RWPE1 (cell line): ENCODE results near the gene KCTD16.

ENCODE experiments used
- CTCF ChIA-PET: fragments of 350-600 bp; sonication (Branson Sonifier 250); formaldehyde crosslinking; extraction: SDS; loops from one replicate; lab custom pipeline; 2021; lab: Yijun Ruan, JAX
- POLR2A ChIA-PET: fragments of 400-600 bp; formaldehyde crosslinking; extraction: SDS; loops from one replicate; lab custom pipeline; 2020; ENCODE audit warnings: antibody characterized with exemption; ENCODE audit not compliant: low non-redundant PET; lab: Yijun Ruan, JAX
- DNase-seq: peaks from one replicate; pipeline ENCODE4 v3.0.0; 2012; ENCODE audit warnings: low spot score
- H3K27ac ChIP-seq: fragments of 450-650 bp; 2 replicates; pipeline ENCODE4 v1.5.1; 2017
- TF ChIP-seq, protein P1 (sequence below): fragments of 450-650 bp; conservative IDR thresholded peaks from 2 replicates; pipeline ENCODE4 v1.5.1; 2017; ENCODE audit warnings: low read depth, mild to moderate bottlenecking

Gene KCTD16

DNA sequence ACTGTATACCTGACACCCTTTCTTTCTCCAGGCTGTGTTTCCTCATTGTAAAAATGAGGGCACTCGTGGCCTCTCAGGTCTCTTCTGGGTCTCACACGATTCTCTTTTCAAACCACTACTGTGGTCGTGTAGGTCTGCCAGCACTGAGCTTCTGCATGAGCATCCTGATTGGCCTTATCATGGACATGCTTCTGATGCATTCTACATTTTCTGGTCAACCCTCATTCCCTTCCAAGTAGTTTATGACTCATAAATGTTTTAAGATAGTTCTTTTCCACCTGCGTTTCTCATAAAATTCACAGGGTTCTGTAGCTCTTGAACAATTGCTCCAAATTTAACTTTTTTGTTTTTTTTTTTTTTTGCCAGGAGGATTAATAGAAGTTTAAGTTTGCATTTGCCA, 294.8 kb downstream of the KCTD16 start:
- no peak overlapping the region for H3K27ac ChIP-seq
- POLR2A ChIA-PET: no interaction called here
- DNase-seq: no peak
- CTCF ChIA-PET: interaction anchor here (0.6 kb wide), 2 partner anchors 32 to 261 kb away, joined by 3 read pairs; no protein-coding TSS in a partner anchor
- TF ChIP-seq, protein P1, sequence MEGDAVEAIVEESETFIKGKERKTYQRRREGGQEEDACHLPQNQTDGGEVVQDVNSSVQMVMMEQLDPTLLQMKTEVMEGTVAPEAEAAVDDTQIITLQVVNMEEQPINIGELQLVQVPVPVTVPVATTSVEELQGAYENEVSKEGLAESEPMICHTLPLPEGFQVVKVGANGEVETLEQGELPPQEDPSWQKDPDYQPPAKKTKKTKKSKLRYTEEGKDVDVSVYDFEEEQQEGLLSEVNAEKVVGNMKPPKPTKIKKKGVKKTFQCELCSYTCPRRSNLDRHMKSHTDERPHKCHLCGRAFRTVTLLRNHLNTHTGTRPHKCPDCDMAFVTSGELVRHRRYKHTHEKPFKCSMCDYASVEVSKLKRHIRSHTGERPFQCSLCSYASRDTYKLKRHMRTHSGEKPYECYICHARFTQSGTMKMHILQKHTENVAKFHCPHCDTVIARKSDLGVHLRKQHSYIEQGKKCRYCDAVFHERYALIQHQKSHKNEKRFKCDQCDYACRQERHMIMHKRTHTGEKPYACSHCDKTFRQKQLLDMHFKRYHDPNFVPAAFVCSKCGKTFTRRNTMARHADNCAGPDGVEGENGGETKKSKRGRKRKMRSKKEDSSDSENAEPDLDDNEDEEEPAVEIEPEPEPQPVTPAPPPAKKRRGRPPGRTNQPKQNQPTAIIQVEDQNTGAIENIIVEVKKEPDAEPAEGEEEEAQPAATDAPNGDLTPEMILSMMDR: no peak

DNA sequence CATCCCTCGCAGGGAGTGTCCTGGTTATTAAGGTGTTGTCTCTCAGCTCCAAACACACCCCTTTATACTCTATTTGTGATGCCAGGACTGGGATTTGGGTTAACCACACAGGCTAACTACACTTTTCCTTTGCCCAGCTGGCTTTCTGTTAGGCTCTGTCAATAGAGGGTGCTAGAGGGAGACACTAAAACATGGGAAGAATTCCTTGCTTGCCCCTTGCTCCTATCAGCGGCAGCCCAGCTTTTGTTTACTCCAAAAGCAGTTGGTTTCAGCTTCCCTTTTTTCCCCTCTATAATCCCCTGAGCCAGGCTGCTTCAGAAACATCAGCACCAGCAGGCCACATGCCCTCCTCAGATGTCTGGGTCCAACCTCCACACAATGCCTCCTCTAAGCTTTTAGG, 297.1 kb downstream of the KCTD16 start:
- CTCF ChIA-PET: interaction anchor here (0.5 to 1.2 kb wide), 10 partner anchors 11 to 337 kb away, joined by 3 to 4 read pairs (median 4); no protein-coding TSS in a partner anchor
- POLR2A ChIA-PET: no interaction called here
- peak; percentile 23 for DNase-seq
- no peak overlapping the region for H3K27ac ChIP-seq
- TF ChIP-seq, protein P1: peak; percentile 26

DNA sequence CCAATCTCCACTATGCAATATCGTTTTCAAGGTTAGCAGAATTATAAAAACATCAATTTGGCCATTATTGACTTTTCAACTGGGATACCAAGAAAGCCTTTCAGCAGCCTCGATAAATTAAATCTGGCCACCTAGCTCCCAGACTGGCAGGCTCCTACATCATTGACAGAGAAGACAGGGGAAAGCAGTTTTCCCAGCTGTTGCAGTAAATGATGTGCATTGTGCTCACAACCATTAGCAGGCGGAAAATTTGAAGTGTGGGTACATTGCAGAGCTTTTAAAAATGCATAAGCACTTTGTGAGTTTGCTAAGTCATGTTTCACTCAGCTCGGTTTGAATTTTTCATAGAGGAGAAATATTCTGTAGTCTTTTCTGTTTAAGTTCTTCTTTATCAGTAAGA, 297.9 kb downstream of the KCTD16 start:
- H3K27ac ChIP-seq: no peak overlapping the region
- TF ChIP-seq, protein P1: no peak
- ChIA-PET POLR2A (no interaction called here), CTCF (interaction anchor here (0.5 to 1.2 kb wide), 3 partner anchors 15 to 340 kb away, joined by 3 to 4 read pairs (median 3); no protein-coding TSS in a partner anchor)
- DNase-seq: no peak

DNA sequence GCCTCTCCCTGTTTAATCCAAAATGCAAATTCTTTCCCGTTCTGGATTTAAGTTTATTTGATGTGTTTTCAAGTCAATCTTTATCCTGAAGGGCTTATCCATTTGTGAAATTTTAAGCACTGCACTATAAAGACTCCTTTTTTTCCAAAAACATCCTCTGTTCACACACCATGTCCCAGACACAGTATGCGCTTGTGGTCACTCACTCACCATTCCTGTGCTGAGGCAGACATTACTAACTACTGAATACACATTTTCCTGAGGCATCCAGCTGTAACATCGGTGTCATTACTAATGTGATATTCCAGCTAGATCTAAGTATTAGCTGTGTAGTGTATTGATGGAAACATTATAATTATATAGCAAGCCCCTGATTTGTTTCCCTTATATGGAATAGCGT, 298.4 kb downstream of the KCTD16 start:
- CTCF ChIA-PET: interaction anchor here (0.5 to 1.2 kb wide), 2 partner anchors 16 to 339 kb away, joined by 3 read pairs; no protein-coding TSS in a partner anchor
- no peak overlapping the region for H3K27ac ChIP-seq
- no peak for DNase-seq
- TF ChIP-seq, protein P1: no peak
- POLR2A ChIA-PET: no interaction called here

DNA sequence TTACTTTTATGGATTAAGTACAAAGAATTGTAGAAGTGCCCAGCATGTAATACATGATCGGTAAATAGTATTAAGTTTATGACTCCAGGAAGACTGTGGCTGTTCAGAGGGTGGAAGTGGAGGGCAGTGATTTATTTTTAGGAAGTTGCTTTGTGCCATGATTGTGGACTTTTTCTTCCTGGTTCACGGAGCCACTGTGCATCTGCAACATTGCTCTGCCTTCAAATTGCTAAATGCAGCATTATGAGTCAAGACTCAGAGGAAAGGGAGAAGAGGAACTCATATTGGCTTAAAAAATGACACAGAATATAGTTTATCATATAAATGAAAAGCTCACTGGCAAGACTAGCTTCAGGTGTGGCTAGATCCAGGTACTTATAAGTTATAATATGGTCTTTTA, 301.5 kb downstream of the KCTD16 start:
- TF ChIP-seq, protein P1: no peak
- POLR2A ChIA-PET: no interaction called here
- no peak overlapping the region for H3K27ac ChIP-seq
- DNase-seq: no peak
- CTCF ChIA-PET: interaction anchor here (0.7 kb wide), 1 partner anchor 67 kb away, joined by 4 read pairs; no protein-coding TSS in a partner anchor

DNA sequence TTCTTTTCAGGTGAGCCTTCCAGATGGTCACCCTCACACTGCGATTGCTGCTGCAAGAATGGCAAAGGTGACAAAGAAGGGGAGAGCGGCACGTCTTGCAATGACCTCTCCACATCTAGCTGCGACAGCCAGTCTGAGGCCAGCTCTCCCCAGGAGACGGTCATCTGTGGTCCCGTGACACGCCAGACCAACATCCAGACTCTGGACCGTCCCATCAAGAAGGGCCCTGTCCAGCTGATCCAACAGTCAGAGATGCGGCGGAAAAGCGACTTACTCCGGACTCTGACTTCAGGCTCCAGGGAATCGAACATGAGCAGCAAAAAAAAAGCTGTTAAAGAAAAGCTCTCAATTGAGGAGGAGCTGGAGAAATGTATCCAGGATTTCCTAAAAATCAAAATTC, 303.0 kb downstream of the KCTD16 start:
- no peak for DNase-seq
- TF ChIP-seq, protein P1: no peak
- CTCF ChIA-PET: interaction anchor here (0.8 kb wide), 1 partner anchor 349 kb away, joined by 3 read pairs; no protein-coding TSS in a partner anchor
- H3K27ac ChIP-seq: no peak overlapping the region
- POLR2A ChIA-PET: no interaction called here
